ENCODE data around the gene GSTM2. TPM values are rescaled to one million over a fixed set of nuclear protein-coding genes. Genes with fewer than 3 reads are reported as not detected.

The GSTM2 gene
- total RNA-seq, 2 donors from 2014 or later = 18.4 to 30.3 TPM

DNA sequence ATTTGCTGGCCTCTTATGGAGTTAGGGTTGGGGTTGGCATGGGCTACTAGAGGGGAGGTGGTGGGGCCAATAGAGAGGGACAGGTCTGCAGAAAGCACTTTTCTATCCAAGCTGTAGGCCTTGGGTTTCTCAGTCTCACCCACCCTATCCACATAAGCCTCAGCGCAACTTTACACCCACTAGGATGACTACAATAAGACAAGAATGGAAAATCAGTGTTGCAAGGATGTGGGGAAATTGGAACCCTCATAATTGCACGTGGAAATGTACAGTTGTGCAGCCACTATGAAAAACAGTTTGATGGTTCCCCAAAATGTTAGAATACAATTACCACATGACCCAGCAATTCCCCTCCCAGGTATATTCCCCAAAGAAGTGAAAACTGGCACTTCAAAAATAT, 26.0 kb upstream of the GSTM2 start:
- 80 to 100% methylated on average over 1 to 2 of the region's 2 CpGs for WGBS, 2 experiments (ENCODE audit: insufficient coverage in 1 of 2, insufficient read length in 1 of 2)
- TF ChIP-seq, protein P1, sequence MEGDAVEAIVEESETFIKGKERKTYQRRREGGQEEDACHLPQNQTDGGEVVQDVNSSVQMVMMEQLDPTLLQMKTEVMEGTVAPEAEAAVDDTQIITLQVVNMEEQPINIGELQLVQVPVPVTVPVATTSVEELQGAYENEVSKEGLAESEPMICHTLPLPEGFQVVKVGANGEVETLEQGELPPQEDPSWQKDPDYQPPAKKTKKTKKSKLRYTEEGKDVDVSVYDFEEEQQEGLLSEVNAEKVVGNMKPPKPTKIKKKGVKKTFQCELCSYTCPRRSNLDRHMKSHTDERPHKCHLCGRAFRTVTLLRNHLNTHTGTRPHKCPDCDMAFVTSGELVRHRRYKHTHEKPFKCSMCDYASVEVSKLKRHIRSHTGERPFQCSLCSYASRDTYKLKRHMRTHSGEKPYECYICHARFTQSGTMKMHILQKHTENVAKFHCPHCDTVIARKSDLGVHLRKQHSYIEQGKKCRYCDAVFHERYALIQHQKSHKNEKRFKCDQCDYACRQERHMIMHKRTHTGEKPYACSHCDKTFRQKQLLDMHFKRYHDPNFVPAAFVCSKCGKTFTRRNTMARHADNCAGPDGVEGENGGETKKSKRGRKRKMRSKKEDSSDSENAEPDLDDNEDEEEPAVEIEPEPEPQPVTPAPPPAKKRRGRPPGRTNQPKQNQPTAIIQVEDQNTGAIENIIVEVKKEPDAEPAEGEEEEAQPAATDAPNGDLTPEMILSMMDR (conservative IDR thresholded peaks at IDR 0.05) = no peak
- H3K27me3 Mint-ChIP-seq (ENCODE audit: insufficient read depth) = peaks cover 16% of the 10 kb centered on the region
- peaks cover 13% of the 10 kb centered on the region for H3K4me1 Mint-ChIP-seq
- DNase-seq = no peak
- no peaks in the 10 kb centered on the region for H3K36me3 Mint-ChIP-seq (ENCODE audit: low read depth)
- no peaks in the 10 kb centered on the region for H3K36me3 ChIP-seq (ENCODE audit: control insufficient read depth, insufficient read depth, low read length)
- H3K4me3 ChIP-seq (ENCODE audit: low read length) = no peak overlapping the region
- peaks cover 5% of the 10 kb centered on the region for H3K27me3 ChIP-seq (ENCODE audit: control insufficient read depth, insufficient read depth, low read length, poor library complexity, severe bottlenecking)
- H3K27ac Mint-ChIP-seq = no peak overlapping the region
- no peaks in the 10 kb centered on the region for H3K4me1 ChIP-seq (ENCODE audit: control insufficient read depth, insufficient read depth, low read length)
- peaks cover 6% of the 10 kb centered on the region for H3K9me3 Mint-ChIP-seq
- H3K9ac ChIP-seq (ENCODE audit: extremely low read depth, low read length, poor library complexity, severe bottlenecking) = no peak overlapping the region
- no peak overlapping the region for H3K4me3 Mint-ChIP-seq
- H3K27ac ChIP-seq (ENCODE audit: low read depth, low read length) = no peak overlapping the region
- peaks cover 3% of the 10 kb centered on the region for H3K9me3 ChIP-seq (ENCODE audit: control insufficient read depth, low read length)

DNA sequence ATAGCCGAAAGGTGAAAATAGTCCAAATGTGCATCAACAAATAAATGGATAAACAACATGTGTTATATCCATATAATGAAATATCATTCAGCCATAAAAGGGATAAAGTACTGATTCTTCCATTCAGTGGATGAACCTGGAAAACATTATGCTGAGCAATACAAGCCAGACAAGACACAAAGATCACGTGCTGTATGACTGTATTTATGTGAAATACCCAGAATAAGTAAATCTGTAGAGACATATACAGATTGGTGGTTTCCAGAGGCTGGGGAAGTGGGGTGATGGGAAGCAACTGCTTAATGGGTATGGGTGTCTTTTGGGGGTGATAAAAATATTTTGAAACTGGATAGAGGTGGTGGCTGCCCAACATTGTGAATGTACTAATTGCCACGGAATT, 25.2 kb upstream of the GSTM2 start:
- Mint-ChIP-seq H3K27me3 (ENCODE audit: insufficient read depth) (peaks cover 16% of the 10 kb centered on the region), H3K36me3 (ENCODE audit: low read depth) (no peaks in the 10 kb centered on the region), H3K9me3 (peaks cover 6% of the 10 kb centered on the region), H3K4me3 (no peak overlapping the region), H3K27ac (no peak overlapping the region), H3K4me1 (peaks cover 13% of the 10 kb centered on the region)
- DNase-seq = no peak
- Histone ChIP-seq H3K36me3 (ENCODE audit: control insufficient read depth, insufficient read depth, low read length) (no peaks in the 10 kb centered on the region), H3K4me1 (ENCODE audit: control insufficient read depth, insufficient read depth, low read length) (no peaks in the 10 kb centered on the region), H3K27ac (ENCODE audit: low read depth, low read length) (no peak overlapping the region), H3K9ac (ENCODE audit: extremely low read depth, low read length, poor library complexity, severe bottlenecking) (no peak overlapping the region), H3K4me3 (ENCODE audit: low read length) (no peak overlapping the region), H3K9me3 (ENCODE audit: control insufficient read depth, low read length) (peaks cover 3% of the 10 kb centered on the region), H3K27me3 (ENCODE audit: control insufficient read depth, insufficient read depth, low read length, poor library complexity, severe bottlenecking) (peaks cover 5% of the 10 kb centered on the region)
- TF ChIP-seq, protein P1 (conservative IDR thresholded peaks at IDR 0.05) = no peak
- WGBS, 2 experiments (ENCODE audit: insufficient coverage in 1 of 2, insufficient read length in 1 of 2) = 71 to 79% methylated on average over 1 to 2 of the region's 3 CpGs

DNA sequence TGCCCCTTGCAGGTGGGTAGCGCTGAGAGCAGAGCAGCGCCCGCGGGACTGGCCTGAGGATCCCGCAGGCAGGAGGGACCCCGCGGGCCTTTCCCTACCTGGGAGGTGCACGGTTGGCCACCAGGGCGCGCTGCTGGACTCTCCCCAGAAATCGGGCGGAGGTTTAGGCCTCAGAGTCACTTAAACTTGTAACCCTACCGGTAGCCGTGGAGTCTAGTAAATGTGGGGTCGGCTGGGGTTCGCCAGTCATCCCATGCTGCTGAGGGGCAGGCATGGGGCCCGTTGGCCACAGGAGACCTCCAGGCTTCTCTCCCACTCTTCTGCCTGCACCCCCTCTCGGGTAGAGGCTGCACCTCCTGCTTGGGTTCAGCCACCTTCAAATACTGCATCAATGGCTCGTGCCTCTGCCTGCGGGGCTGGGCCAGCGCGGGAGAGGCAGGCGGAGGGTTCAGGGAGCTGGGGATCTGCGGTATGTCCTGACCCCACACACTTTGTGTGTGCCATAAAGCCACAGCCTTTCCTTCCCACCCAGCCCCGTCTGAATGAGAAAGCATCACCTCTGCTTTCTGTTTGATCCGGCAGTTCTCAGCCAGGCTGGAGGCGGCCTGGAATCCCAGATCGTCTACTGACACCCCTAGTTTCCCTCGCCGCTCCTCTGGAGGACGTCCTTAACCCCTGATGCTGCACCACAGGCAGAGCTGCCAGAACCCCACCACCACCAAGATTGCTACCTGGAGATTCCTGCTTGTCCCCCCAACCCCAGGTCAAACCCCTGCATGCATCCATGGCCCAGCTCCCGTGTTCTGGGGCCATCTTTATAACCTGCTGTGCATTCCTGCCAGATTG, 24.2 kb upstream of the GSTM2 start:
- no peaks in the 10 kb centered on the region for H3K4me1 ChIP-seq (ENCODE audit: control insufficient read depth, insufficient read depth, low read length)
- peaks cover 13% of the 10 kb centered on the region for H3K4me1 Mint-ChIP-seq
- WGBS, 2 experiments (ENCODE audit: insufficient coverage in 1 of 2, insufficient read length in 1 of 2) = 48 to 69% methylated on average over 15 to 32 of the region's 32 CpGs
- peaks cover 5% of the 10 kb centered on the region for H3K27me3 ChIP-seq (ENCODE audit: control insufficient read depth, insufficient read depth, low read length, poor library complexity, severe bottlenecking)
- H3K27me3 Mint-ChIP-seq (ENCODE audit: insufficient read depth) = peaks cover 16% of the 10 kb centered on the region
- TF ChIP-seq, protein P1 (conservative IDR thresholded peaks at IDR 0.05) = peak; percentile 97
- peak; percentile 97 for DNase-seq
- H3K27ac ChIP-seq (ENCODE audit: low read depth, low read length) = no peak overlapping the region
- H3K36me3 Mint-ChIP-seq (ENCODE audit: low read depth) = no peaks in the 10 kb centered on the region
- no peaks in the 10 kb centered on the region for H3K36me3 ChIP-seq (ENCODE audit: control insufficient read depth, insufficient read depth, low read length)
- no peak overlapping the region for H3K27ac Mint-ChIP-seq
- H3K4me3 Mint-ChIP-seq = no peak overlapping the region
- peaks cover 3% of the 10 kb centered on the region for H3K9me3 ChIP-seq (ENCODE audit: control insufficient read depth, low read length)
- H3K9ac ChIP-seq (ENCODE audit: extremely low read depth, low read length, poor library complexity, severe bottlenecking) = no peak overlapping the region
- H3K9me3 Mint-ChIP-seq = peaks cover 6% of the 10 kb centered on the region
- no peak overlapping the region for H3K4me3 ChIP-seq (ENCODE audit: low read length)

Data from endodermal cell (in vitro differentiated cells).